Endothelial cell of umbilical vein (primary cell): ENCODE results near the gene SGF29. TPM values are rescaled to one million over a fixed set of nuclear protein-coding genes. Genes with fewer than 3 reads are reported as not detected.

Source experiments
- BruUV-seq: library from RNA; stranded (reverse); fragments of 400-500 nt; replicated peaks from 2 replicates; lab custom pipeline; 2021; lab: Mats Ljungman, UMichigan
- CTCF ChIA-PET: fragments of 300-600, 350-600 bp; sonication (Branson Sonifier 250); formaldehyde crosslinking; loops from one replicate; lab custom pipeline; 2021; ENCODE audit warnings: antibody characterized with exemption, inconsistent platforms; lab: Charles Lee
- POLR2A ChIA-PET: fragments of 300-600, 350-600 bp; sonication (Branson Sonifier 250); formaldehyde crosslinking; loops from one replicate; lab custom pipeline; 2021; ENCODE audit warnings: antibody characterized with exemption, inconsistent platforms; lab: Charles Lee
- DNase-seq: peaks from one replicate; pipeline ENCODE4 v3.0.0-alpha.2; 2011; ENCODE audit warnings: low read depth, low spot score
- FAIRE-seq: peaks from 2 replicates; lab custom pipeline; 2011; peaks lifted over from hg19 to GRCh38; lab: Jason Lieb, UNC
- H2AFZ ChIP-seq: 2 replicates; pipeline ENCODE4 v1.6.0; 2012; ENCODE audit warnings: low read depth, low read length, control low read depth, inconsistent platforms
- H3K27ac ChIP-seq: 2 replicates; pipeline ENCODE4 v1.5.1; 2011; ENCODE audit warnings: low read depth, mild to moderate bottlenecking, control low read depth, low read length, moderate library complexity; ENCODE audit not compliant: insufficient read depth
- H3K27me3 ChIP-seq, 2 experiments: 2 replicates each; pipeline versions ENCODE4 v1.6.0 to v1.6.1; 2011; ENCODE audit warnings: low read length in 2 of 2, mixed read lengths in 1 of 2; ENCODE audit not compliant: control insufficient read depth in 2 of 2, insufficient read depth in 2 of 2
- H3K36me3 ChIP-seq, 2 experiments: 2 replicates in 1 of 2; 3 replicates in 1 of 2; pipeline ENCODE4 v1.5.1; 2011; ENCODE audit warnings: low read length in 2 of 2, mild to moderate bottlenecking in 1 of 2, moderate library complexity in 1 of 2; ENCODE audit not compliant: control insufficient read depth in 2 of 2, insufficient read depth in 2 of 2; ENCODE audit errors: extremely low read depth in 1 of 2
- H3K4me1 ChIP-seq: 3 replicates; pipeline ENCODE4 v1.5.1; 2011; ENCODE audit warnings: mild to moderate bottlenecking, low read length; ENCODE audit not compliant: control insufficient read depth, insufficient read depth; ENCODE audit errors: extremely low read depth
- H3K4me2 ChIP-seq: 2 replicates; pipeline ENCODE4 v1.6.1; 2011; ENCODE audit warnings: low read length, control low read depth, mixed read lengths; ENCODE audit not compliant: insufficient read depth
- H3K4me3 ChIP-seq, 3 experiments: fragments of 200-600 bp in 1 of 3; sonication (generic), shearing (Covaris generic) in 1 of 3; replicated peaks in 1 of 3; 2 replicates each; pipeline ENCODE4 v1.5.1; 2011 to 2016; ENCODE audit warnings: control low read depth in 3 of 3, low read length in 3 of 3, mild to moderate bottlenecking in 2 of 3, inconsistent platforms in 1 of 3, low read depth in 1 of 3, moderate library complexity in 1 of 3; ENCODE audit not compliant: insufficient read depth in 1 of 3
- H3K79me2 ChIP-seq: 2 replicates; pipeline ENCODE4 v1.6.0; 2012; ENCODE audit warnings: low read length, inconsistent platforms; ENCODE audit not compliant: control insufficient read depth, insufficient read depth
- H3K9ac ChIP-seq: replicated peaks from 2 replicates; pipeline ENCODE3; 2011; ENCODE audit warnings: low read length, control low read depth; ENCODE audit not compliant: insufficient read depth; ENCODE audit errors: extremely low read depth
- H3K9me1 ChIP-seq: replicated peaks from 3 replicates; pipeline ENCODE4 v1.6.0; 2011; ENCODE audit warnings: mild to moderate bottlenecking, low read length; ENCODE audit not compliant: control insufficient read depth, insufficient read depth; ENCODE audit errors: extremely low read depth
- H3K9me3 ChIP-seq: replicated peaks from 2 replicates; pipeline ENCODE4 v1.5.1; 2012; ENCODE audit warnings: low read length, inconsistent platforms; ENCODE audit not compliant: control insufficient read depth, insufficient read depth
- H4K20me1 ChIP-seq: replicated peaks from 2 replicates; pipeline ENCODE3; 2011; ENCODE audit warnings: mild to moderate bottlenecking, low read length; ENCODE audit not compliant: control insufficient read depth, insufficient read depth; ENCODE audit errors: extremely low read depth
- CTCF ChIP-seq, 2 donors: IDR thresholded peaks; 1 replicate in 1 of 2; 2 replicates in 1 of 2; pipeline ENCODE4 v1.5.1; 2011; ENCODE audit warnings: low read length in 2 of 2, mild to moderate bottlenecking in 2 of 2, moderate library complexity in 2 of 2, control low read depth in 1 of 2, inconsistent platforms in 1 of 2, low read depth in 1 of 2; ENCODE audit not compliant: insufficient read depth in 1 of 2; ENCODE audit errors: extremely low read depth in 1 of 2
- FOS ChIP-seq: IDR thresholded peaks from 2 replicates; pipeline ENCODE4 v1.6.1; 2011; ENCODE audit warnings: mild to moderate bottlenecking, low read length, moderate library complexity, borderline replicate concordance; ENCODE audit not compliant: insufficient read depth
- JUN ChIP-seq: IDR thresholded peaks from 2 replicates; pipeline ENCODE4 v1.6.1; 2011; ENCODE audit warnings: borderline replicate concordance, low read depth; ENCODE audit not compliant: insufficient read length, insufficient read depth
- dilution Hi-C: fragments of 300-500 bp; cut with MboI; formaldehyde crosslinking; loops from one replicate; pipeline ENCODE4 v1.15.0; 2019; ENCODE audit warnings: low sequenced_read_pairs; ENCODE audit not compliant: extremely low pct_ligation_motif_present
- intact Hi-C: fragments of 100-400 bp; cut with micrococcal nuclease; formaldehyde crosslinking; loops from one replicate; pipeline ENCODE4 v1.10.0; 2022
- polyA plus RNA-seq, 4 experiments: library from polyadenylated mRNA; depleted of rRNA in 3 of 4; stranded (reverse) in 3 of 4; unstranded in 1 of 4; fragments of >200 nt; gene quantifications; 2 replicates each; pipeline versions ENCODE4 v1.2.1 to v1.2.3, GENCODE V29; 2011 to 2012; ENCODE audit warnings: missing spikeins in 1 of 4
- total RNA-seq: library from RNA; stranded (reverse); gene quantifications from 2 replicates; pipeline ENCODE4 v1.2.3, GENCODE V29; 2021

The SGF29 gene
- total and polyA plus RNA-seq, 2 donors (not counting 3 experiments of a cell fraction or from before 2014, with no cell fraction given): 3.4 to 12.0 TPM

DNA sequence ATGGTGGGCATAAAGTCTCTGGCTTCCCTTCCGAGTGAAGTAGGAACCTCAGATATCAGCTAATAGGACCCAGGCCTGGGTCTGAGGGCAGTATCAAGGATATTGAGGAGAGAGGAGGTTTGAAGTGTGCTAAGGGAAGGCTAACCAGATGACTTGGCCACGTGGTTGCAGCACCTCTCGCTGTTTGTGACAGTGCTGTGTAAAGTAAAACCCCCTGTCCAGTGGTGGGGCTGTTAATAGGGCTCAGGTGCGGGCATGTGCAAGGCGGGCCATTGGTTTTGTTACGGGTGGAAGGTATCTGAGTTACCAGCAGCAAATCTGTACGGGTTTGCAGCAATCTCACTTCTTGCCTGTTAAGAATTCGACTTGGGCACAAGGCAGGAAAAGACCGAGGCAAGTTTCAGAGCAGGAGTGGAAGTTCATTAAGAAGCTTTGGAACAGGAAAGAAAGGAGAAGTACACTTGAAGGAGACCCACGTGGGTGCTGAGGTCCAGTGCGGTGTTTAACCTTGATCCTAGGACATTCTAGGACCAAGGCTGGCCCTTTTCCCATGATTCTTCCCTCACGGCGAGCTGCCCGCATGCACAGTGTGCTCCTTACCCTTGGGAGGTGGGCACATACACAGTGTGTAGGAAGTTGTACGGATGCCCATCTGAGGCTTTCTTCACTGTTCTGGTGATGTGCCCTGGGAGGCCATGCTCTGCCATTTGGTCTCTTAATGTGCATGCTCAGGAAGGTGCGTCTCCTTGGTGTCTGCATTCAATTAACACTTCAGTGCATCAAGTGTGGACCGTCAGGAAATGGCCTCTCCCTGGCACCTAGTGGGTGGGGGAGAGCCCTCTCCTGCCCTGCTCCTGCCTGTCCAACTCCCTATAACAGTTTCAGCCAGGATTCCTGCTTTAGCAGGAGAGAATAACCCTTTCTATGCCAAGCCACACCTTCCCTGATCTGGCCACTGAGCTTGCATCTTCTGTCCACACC lies 20.3 kb downstream of the SGF29 start:
- dilution Hi-C loops: no loop called here
- H3K4me2 ChIP-seq: no peak overlapping the region
- no peaks in the 10 kb centered on the region for H3K4me1 ChIP-seq
- H3K9me1 ChIP-seq: no peaks in the 10 kb centered on the region
- H4K20me1 ChIP-seq: no peaks in the 10 kb centered on the region
- no peaks in the 10 kb centered on the region for H3K36me3 ChIP-seq
- no peak overlapping the region for H3K27ac ChIP-seq
- no peaks in the 10 kb centered on the region for H3K9me3 ChIP-seq
- FAIRE-seq (no peak), DNase-seq (no peak)
- no peak overlapping the region for H3K9ac ChIP-seq
- ChIA-PET POLR2A (no interaction called here), CTCF (interaction anchor here (1.0 to 1.2 kb wide), 2 partner anchors 8 to 20 kb away, joined by 3 to 4 read pairs; partner anchors contain the start of gene SGF29)
- H3K79me2 ChIP-seq: no peaks in the 10 kb centered on the region
- no peak overlapping the region for H3K4me3 ChIP-seq
- H2AFZ ChIP-seq: no peak overlapping the region
- intact Hi-C loops: loop anchor here (10.0 kb wide), 1 partner anchor 61 kb away; the partner anchor contains the start of gene NPIPB8
- TF ChIP-seq CTCF (IDR thresholded peaks at IDR 0.05; ENCODE audit: extremely low read depth in 1 of 2, insufficient read depth in 1 of 2, low read depth in 1 of 2, low read length in 2 of 2) (no peak), FOS (no peak), JUN (no peak)
- no peaks in the 10 kb centered on the region for H3K27me3 ChIP-seq
- BruUV-seq: no TSS peak
